PC-3 (cell line): ENCODE measurements around the gene ITM2C.

Source experiments
- CTCF ChIP-seq: fragments of 300-600 bp; sonication (generic); conservative IDR thresholded peaks from 2 replicates; pipeline ENCODE4 v1.5.1; 2017; ENCODE audit warnings: antibody characterized with exemption, low read depth, mild to moderate bottlenecking, low read length
- EZH2 ChIP-seq: fragments of 300-600 bp; sonication (generic); IDR thresholded peaks from one replicate; pipeline ENCODE4 v1.6.1; 2017; ENCODE audit warnings: antibody characterized with exemption, mild to moderate bottlenecking, low read length; ENCODE audit not compliant: unreplicated experiment
- EZH2phosphoT487 ChIP-seq: fragments of 300-600 bp; sonication (generic); IDR thresholded peaks from 2 replicates; pipeline ENCODE4 v1.6.1; 2018; ENCODE audit warnings: mild to moderate bottlenecking, antibody characterized with exemption, low read length, borderline replicate concordance

GRCh38 chr2:230878599-230879188 is 14.0 kb downstream of the ITM2C start:
- TF ChIP-seq EZH2phosphoT487 (no peak), CTCF (no peak), EZH2 (no peak)
